Breast epithelium (tissue), 3 donors: ENCODE data around the gene ADAMTS19.

Experiments used
- CTCF ChIP-seq, 3 donors: fragments of 450-650 bp; IDR thresholded peaks; one replicate each; pipeline ENCODE4 v1.5.1; 2016 to 2017; ENCODE audit warnings: antibody characterized with exemption in 3 of 3, mild to moderate bottlenecking in 3 of 3, moderate library complexity in 3 of 3
- POLR2AphosphoS5 ChIP-seq, 3 donors: sonication (generic); formaldehyde crosslinking; IDR thresholded peaks; one replicate each; pipeline ENCODE4 v1.6.1; 2017; ENCODE audit warnings: antibody characterized with exemption in 3 of 3

- TF ChIP-seq POLR2AphosphoS5 (IDR thresholded peaks at IDR 0.05): no peak
- TF ChIP-seq CTCF (IDR thresholded peaks at IDR 0.05): no peak
These were observed 257.7 kb downstream of the ADAMTS19 start for GRCh38 chr5:129717751-129718310.
